HG03103 (cell line): ENCODE data around the gene ARHGAP5.

Experiments used
- ATAC-seq: cut with Tn5 transposase; IDR thresholded peaks from one replicate; pipeline ENCODE4 v1.9.1; 2021; ENCODE audit warnings: low read depth; ENCODE audit not compliant: unreplicated experiment

The ARHGAP5 gene

GRCh38 chr14:32166924-32167323 lies 89.8 kb downstream of the ARHGAP5 start:
- ATAC-seq: no peak

- ATAC-seq: no peak
Measured at GRCh38 chr14:32167907-32168306, 90.8 kb downstream of the ARHGAP5 start.

- ATAC-seq: no peak
Measured at GRCh38 chr14:32169191-32169590, 92.1 kb downstream of the ARHGAP5 start.

- ATAC-seq: no peak
Measured at GRCh38 chr14:32171469-32171868, 94.4 kb downstream of the ARHGAP5 start.

GRCh38 chr14:32183151-32184058 lies 106.3 kb downstream of the ARHGAP5 start:
- ATAC-seq: no peak

GRCh38 chr14:32185097-32185496 lies 108.0 kb downstream of the ARHGAP5 start:
- no peak for ATAC-seq

- no peak for ATAC-seq
Measured at GRCh38 chr14:32186248-32186647, 109.1 kb downstream of the ARHGAP5 start.

- ATAC-seq: no peak
Measured at GRCh38 chr14:32189811-32190210, 112.7 kb downstream of the ARHGAP5 start.

- no peak for ATAC-seq
Measured at GRCh38 chr14:32190673-32191072, 113.6 kb downstream of the ARHGAP5 start.

- ATAC-seq: no peak
Measured at GRCh38 chr14:32192712-32193373, 115.7 kb downstream of the ARHGAP5 start.

- ATAC-seq: no peak
Measured at GRCh38 chr14:32193532-32193931, 116.4 kb downstream of the ARHGAP5 start.

GRCh38 chr14:32195636-32196035 lies 118.5 kb downstream of the ARHGAP5 start:
- no peak for ATAC-seq

- ATAC-seq: no peak
Measured at GRCh38 chr14:32197919-32198318, 120.8 kb downstream of the ARHGAP5 start.

- no peak for ATAC-seq
Measured at GRCh38 chr14:32200368-32201192, 123.5 kb downstream of the ARHGAP5 start.

- peak; percentile 48 for ATAC-seq
Measured at GRCh38 chr14:32201193-32201815, 124.2 kb downstream of the ARHGAP5 start.

- ATAC-seq: no peak
Measured at GRCh38 chr14:32201816-32202490, 124.8 kb downstream of the ARHGAP5 start, which contains the start of gene RNU6-7. Gene RNU6-7 (plus strand): TSS chr14:32202045.

- no peak for ATAC-seq
Measured at GRCh38 chr14:32202491-32202997, 125.4 kb downstream of the ARHGAP5 start.

- peak; percentile 62 for ATAC-seq
Measured at GRCh38 chr14:32202998-32203882, 126.1 kb downstream of the ARHGAP5 start, which contains the start of gene RNU6-8. Gene RNU6-8 (minus strand): TSS chr14:32203269.

- ATAC-seq: no peak
Measured at GRCh38 chr14:32203928-32204357, 126.8 kb downstream of the ARHGAP5 start.
